ENCODE results near the gene COQ5.
A peak's percentile ranks its signal among the peaks of the same experiment; 100 is the strongest.
"Not testable (repeated sequence)": the region's sequence is repeated elsewhere in the genome, so short reads cannot be mapped to it uniquely, and the experiment has no call there.

Gene COQ5

DNA sequence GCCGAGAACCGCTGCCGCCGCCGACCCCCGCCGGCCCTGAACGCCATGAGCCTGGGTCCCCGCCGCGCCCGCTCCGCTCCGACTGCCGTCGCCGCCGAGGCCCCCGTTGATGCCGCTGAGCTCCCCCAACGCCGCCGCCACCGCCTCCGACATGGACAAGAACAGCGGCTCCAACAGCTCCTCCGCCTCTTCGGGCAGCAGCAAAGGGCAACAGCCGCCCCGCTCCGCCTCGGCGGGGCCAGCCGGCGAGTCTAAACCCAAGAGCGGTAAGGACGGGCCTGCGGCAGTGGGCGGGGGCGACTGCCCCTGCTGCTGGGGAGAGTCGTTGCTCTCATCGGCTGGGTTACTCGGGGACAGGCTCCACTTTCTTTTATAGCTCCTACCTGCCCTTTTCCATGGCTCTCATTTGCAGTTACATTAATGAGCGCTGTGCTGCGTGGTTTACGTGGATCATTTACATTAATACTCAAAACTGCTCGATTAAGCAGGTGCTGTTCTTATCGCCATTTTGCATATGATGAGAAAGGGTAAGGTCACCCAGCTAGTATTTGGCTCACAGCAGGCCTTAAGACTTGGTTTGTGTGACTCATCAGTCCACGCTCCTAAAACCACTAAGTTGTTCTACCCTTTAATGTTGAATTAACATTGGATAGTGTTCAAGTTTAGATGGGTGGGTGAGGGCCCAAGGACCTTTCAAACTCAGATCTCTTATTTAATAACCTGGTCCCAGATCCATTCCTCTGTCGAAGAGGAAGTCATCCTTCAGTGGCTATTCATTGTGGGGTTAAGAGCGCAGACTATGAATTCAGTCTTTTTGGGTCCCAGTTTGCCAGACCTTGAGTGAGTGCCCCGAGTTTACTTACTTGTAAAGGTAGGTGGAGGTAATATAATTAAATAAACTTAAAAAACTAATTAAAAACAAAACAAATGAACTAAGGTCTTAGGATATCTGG is 6.0 kb upstream of the COQ5 start:
- peaks cover 43% of the 10 kb centered on the region for H3K4me1 ChIP-seq (ENCODE audit: low read depth, poor library complexity, severe bottlenecking)
- H3K27ac ChIP-seq = peak overlapping the region; percentile 93
- H3K27me3 ChIP-seq (ENCODE audit: insufficient read depth, low read depth) = no peaks in the 10 kb centered on the region
- H3K79me2 ChIP-seq (ENCODE audit: insufficient read depth, low read depth) = peaks cover 56% of the 10 kb centered on the region
- TF ChIP-seq CTCF (conservative IDR thresholded peaks at IDR 0.05; ENCODE audit: low read depth, low read length) = no peak
- peak overlapping the region; percentile 97 for H3K4me2 ChIP-seq
- no peak overlapping the region for H3K4me3 ChIP-seq (IDR thresholded peaks at IDR 0.05; ENCODE audit: insufficient read depth, low read depth, low read length)
- H2AFZ ChIP-seq (ENCODE audit: low read depth) = peak overlapping the region; percentile 49; the same call in 1 of the 2 replicates
- no peaks in the 10 kb centered on the region for H4K20me1 ChIP-seq (ENCODE audit: insufficient read depth)
- no peaks in the 10 kb centered on the region for H3K36me3 ChIP-seq (ENCODE audit: insufficient read depth)
- peak overlapping the region; percentile 76 for H3K9ac ChIP-seq

- H3K27me3 ChIP-seq (ENCODE audit: insufficient read depth, low read depth) = no peaks in the 10 kb centered on the region
- H3K9ac ChIP-seq = peak within 1 kb of the TSS; percentile 76
- peak within 1 kb of the TSS; percentile 49; the same call in 1 of the 2 replicates for H2AFZ ChIP-seq (ENCODE audit: low read depth)
- H4K20me1 ChIP-seq (ENCODE audit: insufficient read depth) = no peaks in the 10 kb centered on the region
- H3K4me3 ChIP-seq (IDR thresholded peaks at IDR 0.05; ENCODE audit: insufficient read depth, low read depth, low read length) = no peak within 1 kb of the TSS
- peak within 1 kb of the TSS; percentile 97 for H3K4me2 ChIP-seq
- H3K79me2 ChIP-seq (ENCODE audit: insufficient read depth, low read depth) = peaks cover 51% of the 10 kb centered on the region
- H3K36me3 ChIP-seq (ENCODE audit: insufficient read depth) = no peaks in the 10 kb centered on the region
- no peak for TF ChIP-seq CTCF (conservative IDR thresholded peaks at IDR 0.05; ENCODE audit: low read depth, low read length)
- peak within 1 kb of the TSS; percentile 93 for H3K27ac ChIP-seq
- H3K4me1 ChIP-seq (ENCODE audit: low read depth, poor library complexity, severe bottlenecking) = peaks cover 43% of the 10 kb centered on the region
Observed at GRCh38 chr12:120534203-120534702, 5.3 kb upstream of the COQ5 start, which contains the start of gene RNF10. Gene RNF10 (plus strand): TSS chr12:120534356. CDS start chr12:120534812, 456 bp downstream.

DNA sequence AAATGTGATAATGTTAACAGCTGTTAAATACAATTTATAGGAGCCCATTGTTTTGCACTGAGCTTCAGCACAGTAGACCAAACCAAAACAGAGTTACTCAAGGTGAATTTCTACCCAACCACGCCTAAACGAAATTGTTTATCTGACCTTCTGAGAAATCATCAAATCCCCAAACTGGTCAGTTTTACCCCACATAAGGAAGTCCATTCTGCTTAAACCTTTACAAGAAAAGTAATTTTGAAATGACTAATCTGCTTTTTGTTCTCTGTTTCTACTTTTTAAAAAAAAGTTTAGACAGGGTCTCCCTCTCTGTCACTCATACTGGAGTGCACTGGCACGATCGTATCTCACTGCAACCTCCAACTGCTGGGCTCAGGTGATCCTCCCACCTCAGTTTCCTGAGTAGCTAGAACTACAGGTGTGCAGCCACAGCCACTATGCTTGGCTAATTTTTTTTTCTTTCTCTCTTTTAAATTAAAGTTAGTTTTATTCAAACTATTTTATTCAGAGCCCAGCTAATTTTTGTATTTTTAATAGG is 3.8 kb upstream of the COQ5 start:
- no peaks in the 10 kb centered on the region for H3K27me3 ChIP-seq (ENCODE audit: insufficient read depth, low read depth)
- no peaks in the 10 kb centered on the region for H3K36me3 ChIP-seq (ENCODE audit: insufficient read depth)
- H3K9ac ChIP-seq = no peak overlapping the region
- no peak overlapping the region for H3K4me3 ChIP-seq (IDR thresholded peaks at IDR 0.05; ENCODE audit: insufficient read depth, low read depth, low read length)
- no peak overlapping the region for H3K4me2 ChIP-seq
- H4K20me1 ChIP-seq (ENCODE audit: insufficient read depth) = no peaks in the 10 kb centered on the region
- H3K4me1 ChIP-seq (ENCODE audit: low read depth, poor library complexity, severe bottlenecking) = peaks cover 29% of the 10 kb centered on the region
- H3K79me2 ChIP-seq (ENCODE audit: insufficient read depth, low read depth) = peaks cover 43% of the 10 kb centered on the region
- TF ChIP-seq CTCF (conservative IDR thresholded peaks at IDR 0.05; ENCODE audit: low read depth, low read length) = no peak
- H3K27ac ChIP-seq = no peak overlapping the region
- peak overlapping the region; percentile 14; the same call in 1 of the 2 replicates for H2AFZ ChIP-seq (ENCODE audit: low read depth)

DNA sequence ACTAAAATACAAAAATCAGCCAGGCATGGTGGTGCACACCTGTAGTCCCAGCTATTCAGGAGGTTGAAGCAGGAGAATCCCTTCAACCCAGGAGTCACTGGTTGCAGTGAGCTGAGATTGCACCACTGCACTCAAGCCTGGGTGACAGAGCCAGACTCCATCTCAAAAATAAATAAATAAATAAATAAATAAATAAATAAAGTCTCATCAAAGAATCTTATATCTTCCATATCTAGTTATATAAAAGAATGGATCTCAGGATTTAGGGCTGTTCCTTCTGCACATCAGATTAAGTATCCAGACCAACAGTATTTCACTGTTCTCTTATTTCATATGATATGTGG is 1.4 kb upstream of the COQ5 start:
- not testable (repeated sequence) for H3K27me3 ChIP-seq (ENCODE audit: insufficient read depth, low read depth); H3K4me3 ChIP-seq (IDR thresholded peaks at IDR 0.05; ENCODE audit: insufficient read depth, low read depth, low read length); H2AFZ ChIP-seq (ENCODE audit: low read depth); H3K9ac ChIP-seq; H3K27ac ChIP-seq; H3K36me3 ChIP-seq (ENCODE audit: insufficient read depth); H3K4me2 ChIP-seq; H4K20me1 ChIP-seq (ENCODE audit: insufficient read depth)
- peaks cover 19% of the 10 kb centered on the region for H3K79me2 ChIP-seq (ENCODE audit: insufficient read depth, low read depth)
- peaks cover 12% of the 10 kb centered on the region for H3K4me1 ChIP-seq (ENCODE audit: low read depth, poor library complexity, severe bottlenecking)

Data from KMS-11 (cell line).